GM23338 (cell line): ENCODE results near the gene ATAD3B.

Experiments
- CTCF ChIP-seq, 2 experiments: fragments of 200-600 bp in 1 of 2; sonication (generic) in 1 of 2; conservative IDR thresholded peaks; 2 replicates each; pipeline versions ENCODE4 v1.5.1 to v1.6.1; 2016 to 2017; ENCODE audit warnings: antibody characterized with exemption in 2 of 2, low read depth in 2 of 2, mild to moderate bottlenecking in 2 of 2, moderate library complexity in 1 of 2
- ETS1 ChIP-seq: IDR thresholded peaks from 2 replicates; pipeline ENCODE4 v1.6.1; 2016; ENCODE audit warnings: antibody characterized with exemption
- EZH2 ChIP-seq: fragments of 200-600 bp; sonication (generic); IDR thresholded peaks from one replicate; pipeline ENCODE4 v1.8.0; 2017; ENCODE audit warnings: antibody characterized with exemption, mild to moderate bottlenecking, low read depth; ENCODE audit not compliant: unreplicated experiment
- EZH2phosphoT487 ChIP-seq: fragments of 200-600 bp; sonication (generic); IDR thresholded peaks from one replicate; pipeline ENCODE4 v1.8.1; 2018; ENCODE audit warnings: antibody characterized with exemption; ENCODE audit not compliant: unreplicated experiment
- JUNB ChIP-seq: IDR thresholded peaks from one replicate; pipeline ENCODE4 v1.6.1; 2016; ENCODE audit warnings: antibody characterized with exemption; ENCODE audit not compliant: unreplicated experiment
- POLR2AphosphoS5 ChIP-seq: IDR thresholded peaks from 2 replicates; pipeline ENCODE4 v1.6.1; 2016; ENCODE audit warnings: antibody characterized with exemption, low read depth
- REST ChIP-seq: IDR thresholded peaks from one replicate; pipeline ENCODE4 v1.6.1; 2018; ENCODE audit warnings: antibody characterized with exemption; ENCODE audit not compliant: unreplicated experiment
- ZNF114 ChIP-seq: fragments of 250-450 bp; sonication (Bioruptor Pico); IDR thresholded peaks from 2 replicates; pipeline ENCODE4 v1.5.0; 2020; ENCODE audit warnings: mild to moderate bottlenecking, moderate library complexity
- ZNF331 ChIP-seq: fragments of 250-450 bp; sonication (Bioruptor Pico); IDR thresholded peaks from 2 replicates; pipeline ENCODE4 v1.5.0; 2020; ENCODE audit warnings: low read depth, mild to moderate bottlenecking, moderate library complexity

- no peak for TF ChIP-seq REST
- TF ChIP-seq JUNB, result no peak
- no peak for TF ChIP-seq EZH2
- TF ChIP-seq CTCF (conservative IDR thresholded peaks at IDR 0.05; ENCODE audit: low read depth in 2 of 2), result no peak
- no peak for TF ChIP-seq EZH2phosphoT487
- TF ChIP-seq POLR2AphosphoS5, result no peak
- no peak for TF ChIP-seq ETS1
- TF ChIP-seq ZNF331 (CRISPR knock-in tag), result no peak
- TF ChIP-seq ZNF114, result no peak
Measured at GRCh38 chr1:1542766-1543705, 71.5 kb downstream of the ATAD3B start.
